IMR-90 (cell line): Measurements from ENCODE around the gene TMED3. TPM values are rescaled to one million over a fixed set of nuclear protein-coding genes. Genes with fewer than 3 reads are reported as not detected.

Source experiments
- ATAC-seq: fragments of 200-7000 bp; cut with Tn5 transposase; 2 replicates; pipeline ENCODE4 v1.9.1; 2020; ENCODE audit warnings: low read depth, mild to moderate bottlenecking, moderate library complexity
- BruUV-seq: library from RNA; stranded (reverse); fragments of 400-500 nt; replicated peaks from 2 replicates; lab custom pipeline; 2021; lab: Mats Ljungman, UMichigan
- CTCF ChIA-PET: fragments of 300-600 bp; formaldehyde crosslinking; extraction: SDS; loops from one replicate; lab custom pipeline; 2021; ENCODE audit warnings: antibody characterized with exemption; lab: Yijun Ruan, JAX
- POLR2A ChIA-PET: fragments of 300-600 bp; sonication (Branson Sonifier 250); formaldehyde crosslinking; loops from one replicate; lab custom pipeline; 2022; ENCODE audit warnings: antibody characterized with exemption; ENCODE audit not compliant: unreplicated experiment; lab: Charles Lee
- DNase-seq: peaks from one replicate; pipeline ENCODE4 v3.0.0; 2013
- H2AFZ ChIP-seq: replicated peaks from 2 replicates; pipeline ENCODE3; 2013; ENCODE audit warnings: low read length, mild to moderate bottlenecking; ENCODE audit not compliant: poor library complexity
- H2AK5ac ChIP-seq: 2 replicates; pipeline ENCODE4 v1.6.1; 2013; ENCODE audit warnings: low read depth, low read length, inconsistent platforms
- H2AK9ac ChIP-seq: replicated peaks from 2 replicates; pipeline ENCODE3; 2013; ENCODE audit warnings: mild to moderate bottlenecking, low read depth, low read length, moderate library complexity; ENCODE audit not compliant: poor library complexity
- H2BK120ac ChIP-seq: 2 replicates; pipeline ENCODE4 v1.6.1; 2013; ENCODE audit warnings: low read depth, low read length, inconsistent platforms
- H2BK15ac ChIP-seq: 3 replicates; pipeline ENCODE4 v1.6.1; 2013; ENCODE audit warnings: low read depth, low read length, inconsistent platforms
- H2BK20ac ChIP-seq: 2 replicates; pipeline ENCODE4 v1.6.1; 2013; ENCODE audit warnings: low read depth, mild to moderate bottlenecking, inconsistent platforms, low read length, moderate library complexity
- H2BK5ac ChIP-seq: 2 replicates; pipeline ENCODE4 v1.6.1; 2013; ENCODE audit warnings: mild to moderate bottlenecking, low read depth, low read length, inconsistent platforms; ENCODE audit not compliant: poor library complexity, severe bottlenecking
- H3K14ac ChIP-seq: replicated peaks from 2 replicates; pipeline ENCODE4 v1.6.1; 2013; ENCODE audit warnings: low read depth, low read length, inconsistent platforms
- H3K18ac ChIP-seq: 2 replicates; pipeline ENCODE4 v1.6.1; 2013; ENCODE audit warnings: low read depth, low read length, control low read depth
- H3K23ac ChIP-seq: 2 replicates; pipeline ENCODE4 v1.6.1; 2013; ENCODE audit warnings: low read depth, low read length, inconsistent platforms
- H3K27ac ChIP-seq: 2 replicates; pipeline ENCODE4 v1.5.1; 2013; ENCODE audit warnings: mild to moderate bottlenecking, control low read depth, low read length; ENCODE audit not compliant: insufficient read depth
- H3K27me3 ChIP-seq: 2 replicates; pipeline ENCODE4 v1.6.1; 2013; ENCODE audit warnings: low read length; ENCODE audit not compliant: control insufficient read depth, insufficient read depth
- H3K36me3 ChIP-seq: 2 replicates; pipeline ENCODE4 v1.6.1; 2013; ENCODE audit warnings: low read length, mixed read lengths; ENCODE audit not compliant: control insufficient read depth, insufficient read depth
- H3K4ac ChIP-seq: 2 replicates; pipeline ENCODE4 v1.6.1; 2013; ENCODE audit warnings: low read depth, low read length, inconsistent platforms
- H3K4me1 ChIP-seq: 2 replicates; pipeline ENCODE4 v1.6.1; 2013; ENCODE audit warnings: low read length, mixed read lengths; ENCODE audit not compliant: control insufficient read depth, insufficient read depth
- H3K4me2 ChIP-seq: 2 replicates; pipeline ENCODE4 v1.6.1; 2013; ENCODE audit warnings: low read depth, mild to moderate bottlenecking, control low read depth, low read length, moderate library complexity
- H3K4me3 ChIP-seq: 2 replicates; pipeline ENCODE4 v1.5.1; 2013; ENCODE audit warnings: low read depth, mild to moderate bottlenecking, control low read depth, low read length, moderate library complexity; ENCODE audit not compliant: insufficient read depth
- H3K56ac ChIP-seq: 2 replicates; pipeline ENCODE4 v1.6.1; 2013; ENCODE audit warnings: low read length, inconsistent platforms; ENCODE audit not compliant: insufficient read depth; ENCODE audit errors: extremely low read depth
- H3K79me1 ChIP-seq, 2 experiments: 2 replicates each; pipeline ENCODE4 v1.6.1; 2013; ENCODE audit warnings: low read length in 2 of 2, inconsistent platforms in 1 of 2, low read depth in 1 of 2
- H3K9ac ChIP-seq: 2 replicates; pipeline ENCODE4 v1.6.1; 2013; ENCODE audit warnings: low read depth, low read length, control low read depth
- H3K9me1 ChIP-seq: 2 replicates; pipeline ENCODE4 v1.6.1; 2013; ENCODE audit warnings: low read length, inconsistent platforms; ENCODE audit not compliant: insufficient read depth
- H3K9me3 ChIP-seq: 2 replicates; pipeline ENCODE4 v1.6.1; 2013; ENCODE audit warnings: low read length; ENCODE audit not compliant: control insufficient read depth, insufficient read depth
- H4K20me1 ChIP-seq: 2 replicates; pipeline ENCODE4 v1.6.1; 2013; ENCODE audit warnings: low read length, inconsistent platforms; ENCODE audit not compliant: insufficient read depth
- H4K5ac ChIP-seq: 2 replicates; pipeline ENCODE4 v1.6.1; 2013; ENCODE audit warnings: mild to moderate bottlenecking, low read depth, low read length, control low read depth
- H4K8ac ChIP-seq, 2 experiments: 2 replicates each; pipeline ENCODE4 v1.6.1; 2013; ENCODE audit warnings: low read depth in 2 of 2, low read length in 2 of 2, control low read depth in 1 of 2, inconsistent platforms in 1 of 2
- H4K91ac ChIP-seq: 2 replicates; pipeline ENCODE4 v1.6.1; 2013; ENCODE audit warnings: low read depth, low read length, inconsistent platforms; ENCODE audit not compliant: insufficient read depth
- CHD1 ChIP-seq: IDR thresholded peaks from 2 replicates; pipeline ENCODE4 v1.6.1; 2012; ENCODE audit warnings: low read depth, low read length, improper control_type of control experiment
- ELK1 ChIP-seq: fragments of 150-350 bp; IDR thresholded peaks from 2 replicates; pipeline ENCODE4 v1.6.1; 2016; ENCODE audit warnings: low read depth, mild to moderate bottlenecking, low read length, moderate library complexity, borderline replicate concordance
- MAZ ChIP-seq: IDR thresholded peaks from 2 replicates; pipeline ENCODE4 v1.6.1; 2012; ENCODE audit warnings: low read depth, mild to moderate bottlenecking, low read length, improper control_type of control experiment, moderate library complexity, borderline replicate concordance
- NFE2L2 ChIP-seq: fragments of 150-350 bp; IDR thresholded peaks from 2 replicates; pipeline ENCODE4 v1.6.1; 2016; ENCODE audit warnings: low read depth, mild to moderate bottlenecking, low read length
- RAD21 ChIP-seq: IDR thresholded peaks from 2 replicates; pipeline ENCODE4 v1.6.1; 2012; ENCODE audit warnings: low read length, improper control_type of control experiment
- WGBS, 2 experiments: methylation state at CpG; one replicate each; pipeline versions ENCODE4 v1.1.5 to v1.1.7; 2013; ENCODE audit warnings: missing lambda C conversion rate in 2 of 2; ENCODE audit not compliant: insufficient read length in 1 of 2; ENCODE audit errors: extremely low coverage in 2 of 2; 5-methylcytosine and 5-hydroxymethylcytosine counted together
- dilution Hi-C: fragments of 300-500 bp; cut with HindIII; formaldehyde crosslinking; loops from one replicate; pipeline ENCODE4 v1.14.3; 2018; ENCODE audit warnings: low sequenced_read_pairs; ENCODE audit not compliant: unreplicated experiment
- in situ Hi-C: fragments of 300-500 bp; cut with MboI; formaldehyde crosslinking; loops from 3 replicates; pipeline ENCODE4 v1.14.3; 2019; ENCODE audit warnings: low sequenced_read_pairs, inconsistent platforms, mixed read lengths
- intact Hi-C: fragments of 100-400 bp; cut with micrococcal nuclease; formaldehyde crosslinking; loops from 2 replicates; pipeline ENCODE4 v1.10.0; 2022
- polyA plus RNA-seq, 3 experiments: library from polyadenylated mRNA; depleted of rRNA; stranded (reverse); fragments of >200 nt; gene quantifications; 2 replicates each; pipeline ENCODE4 v1.2.3, GENCODE V29; 2012; ENCODE audit warnings: low replicate concordance in 1 of 3
- total RNA-seq: library from RNA; depleted of rRNA; stranded (reverse); fragments of >200 nt; gene quantifications from 2 replicates; pipeline ENCODE4 v1.2.3, GENCODE V29; 2012

TMED3 gene
- total and polyA plus RNA-seq, 2 of the 4 experiments (the other 2 are of a cell fraction), result 170 to 237 TPM

- Histone ChIP-seq H4K5ac (no peak overlapping the region), H3K18ac (no peak overlapping the region), H2AK5ac (no peak overlapping the region), H2BK5ac (no peak overlapping the region), H3K4ac (no peak overlapping the region), H2BK120ac (no peak overlapping the region), H3K27me3 (no peaks in the 10 kb centered on the region), H2BK15ac (no peak overlapping the region), H3K9me1 (no peaks in the 10 kb centered on the region), H3K14ac (no peak overlapping the region), H2AK9ac (no peak overlapping the region), H2BK20ac (no peak overlapping the region), H3K23ac (no peak overlapping the region), H3K9me3 (no peaks in the 10 kb centered on the region), H3K36me3 (no peaks in the 10 kb centered on the region), H3K27ac (no peak overlapping the region), H4K8ac (no peak overlapping the region), H2AFZ (no peak overlapping the region), H3K4me2 (no peak overlapping the region), H3K4me1 (no peaks in the 10 kb centered on the region), H4K91ac (no peak overlapping the region), H4K20me1 (no peaks in the 10 kb centered on the region), H3K9ac (no peak overlapping the region), H3K56ac (no peak overlapping the region), H3K4me3 (no peak overlapping the region), H3K79me1 (no peaks in the 10 kb centered on the region)
- DNase-seq, result no peak
- ChIA-PET CTCF (no interaction called here), POLR2A (no interaction called here)
- in situ Hi-C loops (no loop called here), intact Hi-C loops (no loop called here), dilution Hi-C loops (no loop called here)
- BruUV-seq, result no TSS peak
- ATAC-seq, result no peak
- TF ChIP-seq RAD21, result no peak
- no peak for TF ChIP-seq ELK1
- no peak for TF ChIP-seq MAZ
- TF ChIP-seq NFE2L2, result no peak
- no peak for TF ChIP-seq CHD1
- no CpG with 5 or more reads among the region's 6 CpGs for WGBS, 2 experiments
Observed at GRCh38 chr15:79290642-79291275, 20.2 kb upstream of the TMED3 start.
